ENCODE results near the gene HOXA7.

- TF ChIP-seq EZH2phosphoT487 (IDR thresholded peaks at IDR 0.05; ENCODE audit: borderline replicate concordance, low read length) (no peak), CTCF (conservative IDR thresholded peaks at IDR 0.05; ENCODE audit: low read depth, low read length) (no peak), EZH2 (IDR thresholded peaks at IDR 0.05; ENCODE audit: low read length, unreplicated experiment) (no peak)
Observed at GRCh38 chr7:27111751-27112277, 44.7 kb downstream of the HOXA7 start.

All from PC-3 (cell line).